Measurements from ENCODE around the gene TPST2. TPM values are rescaled to one million over a fixed set of nuclear protein-coding genes. Genes with fewer than 3 reads are reported as not detected.
A peak's percentile ranks its signal among the peaks of the same experiment; 100 is the strongest.

TPST2 gene
- polyA plus RNA-seq, 1 experiment: 33.6 TPM

- H3K4me3 ChIP-seq (ENCODE audit: low read depth, low read length): peak overlapping the region; percentile 91
- no peak for DNase-seq (ENCODE audit: low read depth, low spot score)
- peak overlapping the region; percentile 85 for H3K27ac ChIP-seq (ENCODE audit: low read depth, low read length)
- H3K9me3 ChIP-seq (ENCODE audit: control insufficient read depth, insufficient read depth, low read length): no peaks in the 10 kb centered on the region
- CTCF ChIA-PET: interaction anchor here (1.1 to 1.6 kb wide), 3 partner anchors 22 to 182 kb away, joined by 3 to 6 read pairs (median 3); no protein-coding TSS in a partner anchor
- POLR2A ChIA-PET: interaction anchor here (1.0 to 1.1 kb wide), 3 partner anchors 11 to 68 kb away, joined by 4 to 8 read pairs (median 4); partner anchors contain the start of gene TFIP11
- no peaks in the 10 kb centered on the region for H3K27me3 ChIP-seq (ENCODE audit: control insufficient read depth, insufficient read depth, low read length)
- TF ChIP-seq CTCF (IDR thresholded peaks at IDR 0.05; ENCODE audit: low read depth, low read length): no peak
Measured at GRCh38 chr22:26483043-26483438, 106.9 kb downstream of the TPST2 start.

GRCh38 chr22:26482161-26482560, 107.8 kb downstream of the TPST2 start:
- ChIA-PET POLR2A (interaction anchor here (0.5 kb wide), 1 partner anchor 118 kb away, joined by 6 read pairs; no protein-coding TSS in a partner anchor), CTCF (interaction anchor here (1.1 kb wide), 3 partner anchors 20 to 183 kb away, joined by 3 to 4 read pairs (median 3); no protein-coding TSS in a partner anchor)
- Histone ChIP-seq H3K4me3 (ENCODE audit: low read depth, low read length) (no peak overlapping the region), H3K9me3 (ENCODE audit: control insufficient read depth, insufficient read depth, low read length) (no peaks in the 10 kb centered on the region), H3K27me3 (ENCODE audit: control insufficient read depth, insufficient read depth, low read length) (no peaks in the 10 kb centered on the region), H3K27ac (ENCODE audit: low read depth, low read length) (no peak overlapping the region)
- no peak for DNase-seq (ENCODE audit: low read depth, low spot score)
- no peak for TF ChIP-seq CTCF (IDR thresholded peaks at IDR 0.05; ENCODE audit: low read depth, low read length)

GRCh38 chr22:26481694-26482093, 108.2 kb downstream of the TPST2 start:
- Histone ChIP-seq H3K4me3 (ENCODE audit: low read depth, low read length) (no peak overlapping the region), H3K27me3 (ENCODE audit: control insufficient read depth, insufficient read depth, low read length) (no peaks in the 10 kb centered on the region), H3K27ac (ENCODE audit: low read depth, low read length) (no peak overlapping the region), H3K9me3 (ENCODE audit: control insufficient read depth, insufficient read depth, low read length) (no peaks in the 10 kb centered on the region)
- CTCF ChIA-PET: interaction anchor here (1.0 to 1.9 kb wide), 4 partner anchors 20 to 190 kb away, joined by 3 to 6 read pairs (median 4); no protein-coding TSS in a partner anchor
- POLR2A ChIA-PET: interaction anchor here (0.5 kb wide), 1 partner anchor 117 kb away, joined by 6 read pairs; no protein-coding TSS in a partner anchor
- no peak for DNase-seq (ENCODE audit: low read depth, low spot score)
- TF ChIP-seq CTCF (IDR thresholded peaks at IDR 0.05; ENCODE audit: low read depth, low read length): no peak

GRCh38 chr22:26481112-26481693, 108.7 kb downstream of the TPST2 start:
- H3K4me3 ChIP-seq (ENCODE audit: low read depth, low read length): no peak overlapping the region
- no peak overlapping the region for H3K27ac ChIP-seq (ENCODE audit: low read depth, low read length)
- CTCF ChIA-PET: interaction anchor here (1.0 to 1.9 kb wide), 4 partner anchors 21 to 191 kb away, joined by 3 to 6 read pairs (median 4); no protein-coding TSS in a partner anchor
- TF ChIP-seq CTCF (IDR thresholded peaks at IDR 0.05; ENCODE audit: low read depth, low read length): no peak
- no peaks in the 10 kb centered on the region for H3K9me3 ChIP-seq (ENCODE audit: control insufficient read depth, insufficient read depth, low read length)
- POLR2A ChIA-PET: no interaction called here
- no peak for DNase-seq (ENCODE audit: low read depth, low spot score)
- H3K27me3 ChIP-seq (ENCODE audit: control insufficient read depth, insufficient read depth, low read length): no peaks in the 10 kb centered on the region

- POLR2A ChIA-PET: no interaction called here
- no peak for DNase-seq (ENCODE audit: low read depth, low spot score)
- no peaks in the 10 kb centered on the region for H3K27me3 ChIP-seq (ENCODE audit: control insufficient read depth, insufficient read depth, low read length)
- no peak overlapping the region for H3K27ac ChIP-seq (ENCODE audit: low read depth, low read length)
- no peak overlapping the region for H3K4me3 ChIP-seq (ENCODE audit: low read depth, low read length)
- no peaks in the 10 kb centered on the region for H3K9me3 ChIP-seq (ENCODE audit: control insufficient read depth, insufficient read depth, low read length)
- CTCF ChIA-PET: interaction anchor here (0.9 to 1.9 kb wide), 4 partner anchors 18 to 191 kb away, joined by 3 to 6 read pairs (median 4); no protein-coding TSS in a partner anchor
- no peak for TF ChIP-seq CTCF (IDR thresholded peaks at IDR 0.05; ENCODE audit: low read depth, low read length)
Measured at GRCh38 chr22:26480611-26480932, 109.4 kb downstream of the TPST2 start.

Data from AG04450 (cell line).